HFF-Myc (cell line): ENCODE measurements around the gene CRB2.
"Not testable (repeated sequence)": the region's sequence is repeated elsewhere in the genome, so short reads cannot be mapped to it uniquely, and the experiment has no call there.

Experiments
- DNase-seq: peaks from one replicate; pipeline ENCODE4 v3.0.0-alpha.2; 2011; ENCODE audit warnings: low read depth; ENCODE audit errors: extremely low read depth
- H3K4me3 ChIP-seq: replicated peaks from 2 replicates; pipeline ENCODE4 v1.5.1; 2011; ENCODE audit warnings: low read depth, mild to moderate bottlenecking, control low read depth, low read length
- TF ChIP-seq, protein P1 (sequence below): IDR thresholded peaks from 2 replicates; pipeline ENCODE4 v1.5.1; 2012; ENCODE audit warnings: mild to moderate bottlenecking, low read depth, low read length, control low read depth; ENCODE audit errors: missing control alignments

Gene CRB2

GRCh38 chr9:123395689-123396511, 39.9 kb downstream of the CRB2 start:
- no peak overlapping the region for H3K4me3 ChIP-seq
- TF ChIP-seq, protein P1, sequence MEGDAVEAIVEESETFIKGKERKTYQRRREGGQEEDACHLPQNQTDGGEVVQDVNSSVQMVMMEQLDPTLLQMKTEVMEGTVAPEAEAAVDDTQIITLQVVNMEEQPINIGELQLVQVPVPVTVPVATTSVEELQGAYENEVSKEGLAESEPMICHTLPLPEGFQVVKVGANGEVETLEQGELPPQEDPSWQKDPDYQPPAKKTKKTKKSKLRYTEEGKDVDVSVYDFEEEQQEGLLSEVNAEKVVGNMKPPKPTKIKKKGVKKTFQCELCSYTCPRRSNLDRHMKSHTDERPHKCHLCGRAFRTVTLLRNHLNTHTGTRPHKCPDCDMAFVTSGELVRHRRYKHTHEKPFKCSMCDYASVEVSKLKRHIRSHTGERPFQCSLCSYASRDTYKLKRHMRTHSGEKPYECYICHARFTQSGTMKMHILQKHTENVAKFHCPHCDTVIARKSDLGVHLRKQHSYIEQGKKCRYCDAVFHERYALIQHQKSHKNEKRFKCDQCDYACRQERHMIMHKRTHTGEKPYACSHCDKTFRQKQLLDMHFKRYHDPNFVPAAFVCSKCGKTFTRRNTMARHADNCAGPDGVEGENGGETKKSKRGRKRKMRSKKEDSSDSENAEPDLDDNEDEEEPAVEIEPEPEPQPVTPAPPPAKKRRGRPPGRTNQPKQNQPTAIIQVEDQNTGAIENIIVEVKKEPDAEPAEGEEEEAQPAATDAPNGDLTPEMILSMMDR: no peak
- no peak for DNase-seq

DNA sequence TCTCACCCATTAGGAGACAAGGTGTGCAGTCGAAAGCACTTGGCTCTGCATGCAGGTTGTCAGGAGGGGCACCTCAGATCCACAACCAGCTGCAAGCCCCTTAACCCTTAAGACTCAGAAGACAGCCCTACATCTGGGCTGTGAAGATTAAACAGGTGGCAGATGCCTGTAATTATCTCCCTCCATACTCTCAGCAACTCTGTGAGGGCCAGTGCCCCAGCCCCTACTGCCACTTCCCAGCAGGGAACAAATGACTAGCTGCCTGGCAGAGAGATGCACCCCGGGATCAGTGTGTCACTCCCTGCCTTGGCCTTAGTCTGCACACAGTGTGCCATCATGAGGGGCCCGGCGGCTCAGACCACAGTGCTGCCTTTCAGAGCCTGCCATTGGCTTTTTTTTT, 42.0 kb downstream of the CRB2 start:
- H3K4me3 ChIP-seq: no peak overlapping the region
- TF ChIP-seq, protein P1: no peak
- DNase-seq: no peak

GRCh38 chr9:123398938-123399337, 42.9 kb downstream of the CRB2 start:
- DNase-seq, H3K4me3 ChIP-seq: not testable (repeated sequence)

DNA sequence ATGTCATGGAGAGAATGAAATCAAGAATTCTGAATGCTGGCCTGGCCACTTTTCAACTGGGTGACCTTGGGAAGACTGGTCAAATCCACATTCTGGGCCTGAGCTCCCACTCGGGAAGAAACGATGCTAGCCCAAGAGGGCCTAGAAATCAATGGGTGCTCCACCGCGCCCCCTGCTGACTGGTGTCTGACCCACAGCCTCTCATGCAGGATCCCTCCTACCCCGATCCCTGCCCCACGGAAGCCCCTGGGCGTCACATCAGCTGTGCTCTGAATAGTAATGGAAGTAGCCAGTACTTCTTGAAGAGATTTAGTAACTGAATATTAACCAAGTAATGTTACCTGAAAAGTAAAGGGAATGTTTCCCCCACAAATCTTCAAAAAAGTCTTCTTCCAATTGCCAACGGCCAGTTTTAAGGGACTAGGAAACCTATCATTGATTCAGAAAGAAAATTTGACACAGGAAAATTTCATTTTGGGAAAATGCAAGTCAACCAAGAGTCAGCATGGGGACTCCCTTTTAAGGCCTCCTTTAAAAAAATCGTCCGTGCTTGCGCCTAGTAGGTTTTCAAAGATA, 43.9 kb downstream of the CRB2 start:
- TF ChIP-seq, protein P1: peak; percentile 71
- no peak for DNase-seq
- no peak overlapping the region for H3K4me3 ChIP-seq

DNA sequence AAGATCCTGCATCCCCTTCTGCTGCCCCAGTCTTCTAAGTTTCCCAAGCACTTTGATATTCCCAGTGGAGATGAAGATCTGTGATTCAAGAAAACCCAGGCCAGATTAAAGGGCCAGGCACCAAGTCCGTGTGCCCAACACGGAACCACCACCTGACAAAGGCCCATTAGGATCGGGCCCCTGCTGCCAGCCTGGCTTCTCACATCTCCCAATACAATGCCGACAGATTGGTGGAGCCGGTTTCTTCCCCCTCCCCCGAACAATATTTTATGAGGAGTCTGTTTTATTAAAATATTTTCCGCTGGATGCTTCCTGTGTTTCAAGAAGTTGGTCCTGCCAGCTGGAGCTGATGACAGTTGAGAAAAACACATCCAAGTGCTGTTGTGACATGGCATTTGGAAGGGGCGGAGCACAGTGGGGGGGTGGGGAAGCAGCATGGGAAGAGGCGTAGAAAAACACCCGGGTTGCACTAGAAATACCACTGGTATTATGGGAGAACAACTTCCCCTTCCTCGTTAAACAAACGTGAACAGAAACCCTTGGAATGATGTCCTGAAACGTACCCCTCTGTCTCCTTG, 45.0 kb downstream of the CRB2 start:
- H3K4me3 ChIP-seq: no peak overlapping the region
- no peak for DNase-seq
- TF ChIP-seq, protein P1: no peak

DNA sequence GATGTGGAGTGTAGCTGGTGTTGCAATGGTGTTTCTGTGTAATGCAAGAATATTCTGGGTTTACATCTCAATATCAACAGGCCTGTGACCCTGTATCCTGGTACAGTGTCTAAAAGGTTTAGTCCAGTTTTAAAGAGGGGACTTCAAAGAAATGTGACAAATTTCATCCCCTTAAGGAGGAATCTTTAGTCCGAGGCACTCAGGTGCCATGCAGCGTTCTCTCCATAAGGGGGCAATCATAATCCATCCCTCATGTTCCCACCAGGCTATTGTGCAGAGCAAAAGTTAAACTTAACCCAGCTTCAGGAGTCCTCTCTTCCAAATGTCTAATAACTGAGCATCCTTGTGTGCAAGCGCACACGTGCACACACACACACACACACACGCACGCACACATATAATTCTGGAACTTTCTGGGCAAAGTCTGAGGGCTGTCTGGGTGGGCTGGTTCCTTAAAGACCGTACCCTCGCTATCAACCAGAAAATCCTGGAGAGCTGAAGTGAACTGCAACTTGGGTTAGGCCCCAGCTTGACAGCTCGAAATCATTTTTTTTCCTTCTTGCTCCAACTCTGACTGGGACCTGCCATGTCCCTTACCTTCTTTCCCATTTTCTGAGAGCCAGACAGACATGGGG, 46.0 kb downstream of the CRB2 start:
- no peak overlapping the region for H3K4me3 ChIP-seq
- peak; percentile 35 for DNase-seq
- TF ChIP-seq, protein P1: peak; percentile 80

GRCh38 chr9:123402981-123403509, 47.0 kb downstream of the CRB2 start:
- TF ChIP-seq, protein P1: no peak
- no peak for DNase-seq
- H3K4me3 ChIP-seq: no peak overlapping the region
